Vein endothelial cell (primary cell): ENCODE results near the gene LRR1. TPM values are rescaled to one million over a fixed set of nuclear protein-coding genes. Genes with fewer than 3 reads are reported as not detected.

Experiments
- small RNA-seq: library from RNA; depleted of rRNA; stranded (forward); fragments of <200 nt; gene quantifications from one replicate; pipeline ENCODE3, GENCODE V24; 2012
- total RNA-seq: library from RNA; depleted of rRNA; stranded (reverse); fragments of >200 nt; gene quantifications from 2 replicates; pipeline ENCODE4 v1.2.3, GENCODE V29; 2012

LRR1 gene
- total RNA-seq, result 18.0 and 21.3 TPM in 2 replicates

GRCh38 chr14:49598485-49599300 lies at the start of gene LRR1:
TSS of gene LRR1 (plus strand) at chr14:49598940. CDS start at chr14:49599021, 81 bp downstream.

GRCh38 chr14:49585803-49586672 lies 12.7 kb upstream of the LRR1 start, which contains the start of gene RPS29:
TSS of gene RPS29 (minus strand) at chr14:49586380. CDS start at chr14:49586346, 34 bp downstream.

GRCh38 chr14:49620182-49621113 lies 21.7 kb downstream of the LRR1 start, which contains the start of the genes MGAT2 and RPL36AL:
TSS of gene MGAT2 (plus strand) at chr14:49620799. CDS start at chr14:49621269, 470 bp downstream.
TSS of gene RPL36AL (minus strand) at chr14:49620626. CDS start at chr14:49619104, 1,522 bp downstream.

GRCh38 chr14:49634547-49635334 lies 36.0 kb downstream of the LRR1 start, which contains the start of gene DNAAF2:
TSS of gene DNAAF2 (minus strand) at chr14:49635244. CDS start at chr14:49635149, 95 bp downstream.

Small RNA genes lying within 50 kb of the gene (small RNA-seq; reads per million reads assigned to genes)
- gene AL139099.3 (not detected), gene AL139099.4 (not detected), gene RF00019 (not detected), gene RNA5SP384 (not detected)

Other genes with a start within 250 kb of the LRR1 start
- 4,246 and 11,118 TPM in 2 replicates for gene RPS29, start 12.6 kb upstream of the LRR1 start, total RNA-seq
- 147 and 150 TPM in 2 replicates for gene RPL36AL, start 21.7 kb downstream of the LRR1 start, total RNA-seq
- gene MGAT2, start 21.9 kb downstream of the LRR1 start, total RNA-seq, result 85.3 and 101 TPM in 2 replicates
- 8.8 and 10.6 TPM in 2 replicates for gene DNAAF2, start 36.3 kb downstream of the LRR1 start, total RNA-seq
- 8.8 and 16.0 TPM in 2 replicates for gene POLE2, start 89.3 kb downstream of the LRR1 start, total RNA-seq
- 1.3 TPM in 2 replicates for gene KLHDC1, start 94.2 kb downstream of the LRR1 start, total RNA-seq
- 42.4 and 45.4 TPM in 2 replicates for gene KLHDC2, start 169.2 kb downstream of the LRR1 start, total RNA-seq